DMS153 treated with DMSO at 0.1 percent for 48 hours (cell line): ENCODE results near the gene CMKLR1.

Experiments
- DNase-seq: peaks from one replicate; lab custom pipeline; 2025; ENCODE audit not compliant: unreplicated experiment; lab: John Stamatoyannopoulos, UW

CMKLR1 gene

GRCh38 chr12:108269224-108269623 is 69.9 kb downstream of the CMKLR1 start:
- no peak for DNase-seq

- DNase-seq: no peak
Observed at GRCh38 chr12:108268397-108268796, 70.7 kb downstream of the CMKLR1 start.

DNA sequence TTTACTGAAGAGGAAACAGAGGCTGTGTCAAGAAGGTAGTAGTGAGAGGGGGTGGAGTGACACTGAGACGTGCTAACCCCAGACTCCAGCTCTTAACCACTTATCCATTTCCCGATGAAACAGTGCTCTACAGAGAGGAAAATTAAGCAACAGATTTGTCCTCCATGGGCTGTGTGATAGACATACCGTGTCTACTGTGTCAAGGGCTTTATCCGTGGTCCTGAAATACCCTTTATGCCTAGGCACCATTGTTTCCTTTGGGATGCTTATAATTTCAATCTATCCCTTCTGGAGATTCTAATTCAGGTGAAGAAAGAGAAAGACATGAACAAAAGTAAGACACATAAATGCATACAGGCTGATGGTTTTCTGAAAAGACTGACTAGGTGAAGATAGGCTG is 71.7 kb downstream of the CMKLR1 start:
- no peak for DNase-seq

GRCh38 chr12:108266131-108266530 is 73.0 kb downstream of the CMKLR1 start:
- no peak for DNase-seq

GRCh38 chr12:108265505-108265904 is 73.6 kb downstream of the CMKLR1 start:
- no peak for DNase-seq

GRCh38 chr12:108260969-108261368 is 78.1 kb downstream of the CMKLR1 start:
- no peak for DNase-seq

DNA sequence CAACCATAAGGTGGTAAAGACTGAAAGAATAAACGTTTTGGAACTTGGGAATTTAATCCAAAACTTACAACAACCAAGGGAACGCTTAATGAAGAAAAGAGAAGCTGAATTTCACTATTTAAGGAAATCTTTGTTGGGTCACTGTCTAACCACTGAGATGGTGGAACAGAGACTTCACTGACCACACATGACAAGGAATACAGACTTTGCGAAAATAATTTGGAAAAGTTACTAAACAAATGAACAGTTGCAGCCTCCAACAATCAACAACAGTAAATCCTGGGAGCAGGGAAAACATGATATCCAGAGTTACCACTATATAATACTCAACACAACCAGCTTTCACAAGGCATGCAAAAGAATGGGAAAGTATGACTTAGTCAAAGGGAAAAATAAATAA is 79.1 kb downstream of the CMKLR1 start:
- DNase-seq: no peak

- no peak for DNase-seq
Observed at GRCh38 chr12:108257610-108258106, 81.5 kb downstream of the CMKLR1 start.

DNA sequence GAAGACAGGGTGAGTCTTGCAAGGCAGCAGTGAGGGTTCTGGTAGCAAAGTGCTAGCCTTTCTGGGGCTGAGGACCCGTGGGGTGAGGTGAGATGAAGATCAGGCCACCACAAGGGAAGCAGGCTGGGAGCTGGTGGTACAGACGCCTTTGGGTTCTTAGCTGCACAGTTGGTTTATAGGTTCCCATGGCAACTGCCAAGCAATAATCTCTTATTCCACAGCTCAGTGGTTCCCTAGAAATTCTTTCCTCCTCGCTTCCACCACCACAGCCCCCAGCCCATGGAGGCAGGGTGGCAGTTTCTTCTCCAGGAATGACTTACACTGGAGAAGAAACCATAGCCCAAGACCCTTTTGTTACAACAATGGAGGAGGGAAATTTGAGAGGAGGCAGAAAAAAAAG is 82.1 kb downstream of the CMKLR1 start:
- DNase-seq: no peak

DNA sequence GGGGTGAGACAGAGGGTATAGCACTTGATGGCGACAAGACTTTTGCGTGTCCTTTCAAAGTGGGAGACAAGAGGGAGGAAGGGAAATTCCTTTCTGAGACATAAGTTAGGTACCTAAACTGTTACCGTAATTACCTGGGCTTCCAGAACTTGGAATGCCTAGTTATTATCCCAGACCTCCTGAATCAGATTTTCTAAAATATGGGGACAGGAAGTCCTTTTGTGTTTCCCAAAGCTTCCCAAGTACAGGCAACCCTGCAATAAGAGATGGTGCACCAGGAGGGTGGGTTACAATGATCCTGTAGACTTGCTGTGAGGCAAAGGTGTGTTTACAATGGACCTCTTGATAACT is 83.9 kb downstream of the CMKLR1 start:
- DNase-seq: no peak

GRCh38 chr12:108254517-108255251 is 84.4 kb downstream of the CMKLR1 start:
- no peak for DNase-seq

- DNase-seq: no peak
Observed at GRCh38 chr12:108254030-108254429, 85.1 kb downstream of the CMKLR1 start.

DNA sequence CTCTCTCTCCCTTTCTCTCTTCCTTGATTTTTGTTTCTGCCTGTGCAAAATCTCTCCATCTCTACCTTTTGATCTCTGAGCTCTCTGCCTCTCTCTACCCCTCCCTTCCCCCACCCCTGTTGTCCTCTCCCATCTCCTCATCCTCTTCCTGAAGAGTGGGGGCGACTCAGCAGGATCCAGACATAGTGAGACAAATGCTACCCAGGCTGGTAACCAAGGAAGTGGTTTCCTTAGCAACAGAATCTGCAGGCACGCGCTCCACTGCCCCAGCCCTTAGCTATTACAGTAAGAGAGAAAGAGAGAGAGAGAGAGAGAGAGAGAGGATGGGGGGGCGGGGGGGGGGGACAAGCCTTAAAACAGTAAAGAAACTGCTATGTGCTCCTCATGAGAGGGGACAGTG is 85.6 kb downstream of the CMKLR1 start:
- no peak for DNase-seq

DNA sequence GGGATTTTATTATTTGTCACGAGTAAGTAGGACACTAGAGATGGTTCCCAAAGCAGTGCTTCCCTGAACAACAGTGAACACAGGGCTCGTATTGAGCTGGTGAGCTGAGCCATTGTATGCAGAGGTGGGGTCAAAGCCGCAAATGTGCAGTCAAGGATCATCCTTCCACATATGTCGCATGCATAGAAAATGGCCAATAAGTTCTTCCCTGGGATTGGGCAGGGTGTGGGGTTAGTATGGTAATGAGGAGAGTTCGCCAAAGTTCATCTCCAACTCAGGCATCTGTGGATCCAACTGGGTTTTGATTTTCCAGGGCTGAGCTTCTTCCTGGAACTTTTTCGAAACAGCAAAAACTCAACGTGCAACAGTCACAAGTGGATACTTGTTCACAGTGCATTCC is 86.6 kb downstream of the CMKLR1 start:
- no peak for DNase-seq

DNA sequence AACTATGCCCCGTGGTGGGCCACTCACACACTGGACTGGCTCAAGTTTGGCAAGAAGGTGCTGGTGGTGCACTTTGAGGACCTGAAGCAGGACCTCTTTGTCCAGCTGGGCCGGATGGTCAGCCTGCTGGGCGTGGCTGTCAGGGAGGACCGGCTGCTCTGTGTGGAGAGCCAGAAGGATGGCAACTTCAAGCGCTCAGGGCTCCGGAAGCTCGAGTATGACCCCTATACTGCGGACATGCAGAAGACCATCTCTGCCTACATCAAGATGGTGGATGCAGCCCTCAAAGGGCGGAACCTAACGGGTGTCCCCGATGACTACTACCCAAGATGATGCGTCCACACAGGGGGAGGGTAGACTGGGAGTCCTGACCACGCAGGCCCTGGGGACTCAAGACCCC is 91.1 kb downstream of the CMKLR1 start:
- no peak for DNase-seq

GRCh38 chr12:108247130-108247529 is 92.0 kb downstream of the CMKLR1 start:
- DNase-seq: no peak

DNA sequence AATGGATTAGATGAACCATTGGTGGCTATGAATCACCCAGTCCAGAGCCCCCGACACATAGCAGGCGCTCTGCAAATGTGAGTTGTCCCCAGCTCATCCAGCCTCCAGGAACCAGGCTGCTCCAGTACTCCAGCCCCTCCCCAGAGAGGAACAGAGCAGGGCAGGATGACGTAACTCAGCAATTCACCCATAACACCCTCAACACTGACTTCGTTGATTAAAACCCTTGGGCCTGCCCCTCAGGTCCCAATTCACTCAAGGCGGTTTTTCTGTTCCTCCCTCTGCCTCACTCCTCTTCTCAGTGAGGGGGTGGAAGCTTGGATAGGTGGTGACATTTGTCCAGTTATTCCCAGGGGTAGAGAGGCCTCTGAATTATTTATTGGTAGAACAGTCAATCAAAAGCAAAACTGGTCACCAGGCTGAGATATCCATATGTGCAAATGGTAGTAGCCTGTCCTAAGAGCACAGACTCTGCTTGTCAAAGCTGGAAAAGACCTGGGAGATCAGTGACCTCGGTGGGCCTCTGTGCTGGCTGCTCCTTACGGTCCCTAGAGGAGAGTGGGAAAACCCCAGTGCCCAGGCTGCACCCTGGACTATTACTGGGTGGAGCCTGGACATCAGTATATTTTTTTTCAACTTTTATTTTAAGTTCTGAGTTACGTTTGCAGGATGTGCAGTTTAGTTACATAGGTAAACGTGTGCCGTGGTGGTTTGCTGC is 97.0 kb downstream of the CMKLR1 start:
- no peak for DNase-seq

DNA sequence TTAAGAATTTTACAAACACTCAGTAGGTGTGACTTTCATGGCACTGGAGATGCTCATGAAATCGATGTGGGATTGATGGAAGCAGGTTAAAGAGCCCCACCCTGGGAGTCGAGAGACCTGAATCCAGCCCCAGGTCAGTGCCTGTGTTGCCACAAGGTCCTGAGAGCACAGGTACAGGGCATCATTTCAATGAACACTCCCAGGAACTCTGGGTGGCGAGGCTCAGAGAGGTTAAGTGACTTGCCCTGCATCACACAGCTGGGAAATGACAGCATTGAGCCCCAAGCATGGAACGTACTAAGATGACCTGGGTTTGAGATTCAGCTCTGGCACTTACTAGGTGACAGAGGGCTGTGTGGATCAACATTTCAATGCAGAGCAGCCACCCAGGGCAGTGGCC is 98.2 kb downstream of the CMKLR1 start:
- DNase-seq: no peak

DNA sequence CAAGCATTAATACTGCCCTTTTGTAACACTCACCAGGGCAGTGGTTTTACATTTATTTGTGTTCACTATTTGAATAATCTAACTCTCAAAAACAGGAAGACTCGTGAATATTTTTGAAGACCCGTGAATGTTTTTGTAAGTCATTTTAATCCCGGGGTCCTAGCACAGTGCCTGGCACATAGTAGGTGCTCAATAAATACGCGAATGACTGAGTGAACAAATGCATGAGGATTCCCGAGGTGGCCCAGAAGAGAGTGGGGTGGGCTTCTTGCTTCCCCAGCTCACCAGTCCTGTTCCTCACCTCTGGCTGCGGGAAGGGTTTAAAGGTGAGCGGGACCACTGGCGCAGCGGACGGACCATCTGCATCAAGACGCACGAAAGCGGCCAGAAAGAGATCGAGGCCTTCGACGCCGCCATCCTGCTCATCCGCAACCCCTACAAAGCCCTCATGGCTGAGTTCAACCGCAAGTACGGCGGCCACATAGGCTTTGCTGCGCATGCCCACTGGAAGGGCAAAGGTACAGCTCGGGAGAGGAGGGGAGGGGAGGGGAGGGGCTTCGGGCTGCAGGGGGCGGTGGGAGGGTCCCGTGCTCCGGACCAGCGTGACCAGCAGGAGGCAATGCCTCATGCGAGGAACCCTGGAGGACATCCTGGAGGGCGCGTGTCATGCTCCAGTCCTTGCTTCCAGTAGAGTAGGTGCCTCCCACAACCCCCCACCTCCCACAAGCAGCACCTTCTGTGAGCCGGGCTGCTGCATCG is 98.9 kb downstream of the CMKLR1 start:
- no peak for DNase-seq

- DNase-seq: no peak
Observed at GRCh38 chr12:108239378-108239777, 99.7 kb downstream of the CMKLR1 start.

GRCh38 chr12:108238474-108238873 is 100.6 kb downstream of the CMKLR1 start:
- DNase-seq: no peak
